ENCODE results near the gene ERP29.

Gene ERP29

GRCh38 chr12:112061137-112061536, 47.9 kb downstream of the ERP29 start:
- no peak for TF ChIP-seq REST (IDR thresholded peaks at IDR 0.05; ENCODE audit: insufficient read depth in 1 of 2, low read depth in 2 of 2, low read length in 2 of 2)
- TF ChIP-seq POLR2AphosphoS5 (IDR thresholded peaks at IDR 0.05; ENCODE audit: low read depth, low read length) = no peak
- TF ChIP-seq FOXP2 (optimal IDR thresholded peaks at IDR 0.05; ENCODE audit: borderline replicate concordance, extremely low read depth, extremely low read length, insufficient read depth) = no peak
- no peak for TF ChIP-seq TAF1 (IDR thresholded peaks at IDR 0.05; ENCODE audit: borderline replicate concordance, insufficient read depth, low read length)
- TF ChIP-seq SIN3A (IDR thresholded peaks at IDR 0.05; ENCODE audit: borderline replicate concordance, insufficient read depth, low read length) = no peak

GRCh38 chr12:112063273-112063672, 50.0 kb downstream of the ERP29 start:
- no peak for TF ChIP-seq POLR2AphosphoS5 (IDR thresholded peaks at IDR 0.05; ENCODE audit: low read depth, low read length)

GRCh38 chr12:112066566-112066965, 53.3 kb downstream of the ERP29 start:
- TF ChIP-seq POLR2AphosphoS5 (IDR thresholded peaks at IDR 0.05; ENCODE audit: low read depth, low read length) (no peak), TAF1 (IDR thresholded peaks at IDR 0.05; ENCODE audit: borderline replicate concordance, insufficient read depth, low read length) (no peak), SIN3A (IDR thresholded peaks at IDR 0.05; ENCODE audit: borderline replicate concordance, insufficient read depth, low read length) (no peak), FOXP2 (optimal IDR thresholded peaks at IDR 0.05; ENCODE audit: borderline replicate concordance, extremely low read depth, extremely low read length, insufficient read depth) (no peak), REST (IDR thresholded peaks at IDR 0.05; ENCODE audit: insufficient read depth in 1 of 2, low read depth in 2 of 2, low read length in 2 of 2) (no peak)

All from PFSK-1 (cell line).